DND-41 (cell line): ENCODE data around the gene IQSEC1.

Experiments used
- ATAC-seq: fragments of 200-7000 bp; cut with Tn5 transposase; 3 replicates; pipeline ENCODE4 v1.9.1; 2021; ENCODE audit warnings: low read depth; ENCODE audit not compliant: insufficient read depth
- DNase-seq: peaks from one replicate; pipeline ENCODE4 v3.0.0-alpha.2; 2020
- H2AFZ ChIP-seq: 2 replicates; pipeline ENCODE4 v1.6.0; 2012; ENCODE audit warnings: low read depth, low read length
- H3K27ac ChIP-seq: 2 replicates; pipeline ENCODE4 v1.5.1; 2012; ENCODE audit warnings: low read length, inconsistent platforms
- H3K27me3 ChIP-seq: fragments of 200-600 bp; sonication (generic); 2 replicates; pipeline ENCODE4 v1.6.0; 2012; ENCODE audit warnings: low read length, mild to moderate bottlenecking, inconsistent platforms; ENCODE audit not compliant: insufficient read depth, poor library complexity
- H3K36me3 ChIP-seq: 2 replicates; pipeline ENCODE4 v1.5.1; 2012; ENCODE audit warnings: low read length, inconsistent platforms; ENCODE audit not compliant: insufficient read depth
- H3K4me1 ChIP-seq: 2 replicates; pipeline ENCODE4 v1.5.1; 2012; ENCODE audit warnings: mild to moderate bottlenecking, low read length; ENCODE audit not compliant: insufficient read depth
- H3K4me2 ChIP-seq: 2 replicates; pipeline ENCODE4 v1.6.0; 2012; ENCODE audit warnings: mild to moderate bottlenecking, moderate library complexity, low read length, inconsistent platforms; ENCODE audit not compliant: insufficient read depth
- H3K4me3 ChIP-seq, 2 experiments: fragments of 200-600 bp in 1 of 2; shearing (Covaris generic) in 1 of 2; 2 replicates each; pipeline ENCODE4 v1.5.1; 2012 to 2016; ENCODE audit warnings: inconsistent platforms in 2 of 2, low read length in 2 of 2, mild to moderate bottlenecking in 2 of 2, low read depth in 1 of 2, moderate library complexity in 1 of 2
- H3K79me2 ChIP-seq: 2 replicates; pipeline ENCODE4 v1.6.0; 2012; ENCODE audit warnings: low read length, inconsistent platforms; ENCODE audit not compliant: insufficient read depth
- H3K9ac ChIP-seq: 2 replicates; pipeline ENCODE4 v1.6.0; 2012; ENCODE audit warnings: low read depth, mild to moderate bottlenecking, inconsistent platforms, low read length, moderate library complexity
- H3K9me3 ChIP-seq: 2 replicates; pipeline ENCODE4 v1.5.1; 2012; ENCODE audit warnings: low read length, moderate library complexity, mild to moderate bottlenecking, inconsistent platforms; ENCODE audit not compliant: insufficient read depth, severe bottlenecking
- H4K20me1 ChIP-seq: 2 replicates; pipeline ENCODE4 v1.6.0; 2012; ENCODE audit warnings: low read length; ENCODE audit not compliant: insufficient read depth
- CTCF ChIP-seq: IDR thresholded peaks from 2 replicates; pipeline ENCODE4 v1.5.1; 2012; ENCODE audit warnings: borderline replicate concordance, low read length, moderate library complexity, mild to moderate bottlenecking; ENCODE audit not compliant: poor library complexity, severe bottlenecking; ENCODE audit errors: extremely low read depth
- EZH2 ChIP-seq: IDR thresholded peaks from 3 replicates; pipeline ENCODE4 v1.6.1; 2012; ENCODE audit warnings: borderline replicate concordance, low read depth, mild to moderate bottlenecking, moderate library complexity, low read length, inconsistent platforms; ENCODE audit not compliant: severe bottlenecking

Gene IQSEC1

GRCh38 chr3:12981306-12982275 is 91.6 kb downstream of the IQSEC1 start:
- TF ChIP-seq EZH2 (no peak), CTCF (no peak)
- Histone ChIP-seq H3K9me3 (no peaks in the 10 kb centered on the region), H3K27me3 (no peaks in the 10 kb centered on the region), H3K79me2 (no peaks in the 10 kb centered on the region), H3K4me1 (peaks cover 26% of the 10 kb centered on the region), H3K9ac (no peak overlapping the region), H4K20me1 (no peaks in the 10 kb centered on the region; the same call in 1 of the 2 replicates), H2AFZ (no peak overlapping the region), H3K4me3 (no peak overlapping the region), H3K27ac (peak overlapping the region; percentile 3; the same call in 1 of the 2 replicates), H3K4me2 (no peak overlapping the region), H3K36me3 (no peaks in the 10 kb centered on the region)
- peak; percentile 39 for DNase-seq
- peak; percentile 34; the same call in 2 of the 3 replicates for ATAC-seq

- peak overlapping the region; percentile 25; the same call in 1 of the 2 replicates for H3K27ac ChIP-seq
- no peak overlapping the region for H3K4me2 ChIP-seq
- peaks cover 26% of the 10 kb centered on the region for H3K4me1 ChIP-seq
- no peak for ATAC-seq
- H2AFZ ChIP-seq, result no peak overlapping the region
- no peaks in the 10 kb centered on the region; the same call in 1 of the 2 replicates for H4K20me1 ChIP-seq
- no peaks in the 10 kb centered on the region for H3K27me3 ChIP-seq
- H3K79me2 ChIP-seq, result no peaks in the 10 kb centered on the region
- no peak overlapping the region for H3K4me3 ChIP-seq
- H3K36me3 ChIP-seq, result no peaks in the 10 kb centered on the region
- DNase-seq, result no peak
- TF ChIP-seq CTCF (no peak), EZH2 (no peak)
- H3K9me3 ChIP-seq, result no peaks in the 10 kb centered on the region
- no peak overlapping the region for H3K9ac ChIP-seq
These were observed 92.5 kb downstream of the IQSEC1 start for GRCh38 chr3:12980596-12981290.

- Histone ChIP-seq H3K36me3 (no peaks in the 10 kb centered on the region), H3K4me1 (peaks cover 26% of the 10 kb centered on the region), H3K9me3 (no peaks in the 10 kb centered on the region), H3K27me3 (no peaks in the 10 kb centered on the region), H3K9ac (no peak overlapping the region), H3K4me2 (no peak overlapping the region), H2AFZ (no peak overlapping the region), H3K4me3 (no peak overlapping the region), H4K20me1 (no peaks in the 10 kb centered on the region; the same call in 1 of the 2 replicates), H3K79me2 (no peaks in the 10 kb centered on the region), H3K27ac (no peak overlapping the region)
- TF ChIP-seq EZH2 (no peak), CTCF (no peak)
- DNase-seq, result no peak
- no peak for ATAC-seq
These were observed 93.2 kb downstream of the IQSEC1 start for GRCh38 chr3:12979947-12980487.
